ENCODE data around the gene EXOC4.

DNA sequence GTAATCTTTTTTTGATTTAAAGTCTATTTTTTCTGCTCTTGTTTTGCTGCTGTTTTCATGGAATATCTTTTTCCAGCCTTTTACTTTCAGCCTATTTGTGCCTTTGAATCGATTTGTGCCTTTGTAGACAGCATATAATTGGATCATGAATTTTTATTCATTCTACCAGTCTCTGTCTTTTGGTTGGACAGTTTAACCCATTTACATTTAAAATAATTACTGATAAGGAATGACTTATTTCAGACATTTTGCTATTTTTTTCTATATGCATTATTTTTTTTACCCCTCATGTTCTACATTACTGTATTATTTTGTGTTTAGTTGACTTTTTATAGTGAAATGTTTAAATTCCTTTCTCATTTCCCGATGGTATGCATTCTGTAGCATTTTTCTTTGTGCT is 99.6 kb downstream of the EXOC4 start:
- TF ChIP-seq, protein P1, sequence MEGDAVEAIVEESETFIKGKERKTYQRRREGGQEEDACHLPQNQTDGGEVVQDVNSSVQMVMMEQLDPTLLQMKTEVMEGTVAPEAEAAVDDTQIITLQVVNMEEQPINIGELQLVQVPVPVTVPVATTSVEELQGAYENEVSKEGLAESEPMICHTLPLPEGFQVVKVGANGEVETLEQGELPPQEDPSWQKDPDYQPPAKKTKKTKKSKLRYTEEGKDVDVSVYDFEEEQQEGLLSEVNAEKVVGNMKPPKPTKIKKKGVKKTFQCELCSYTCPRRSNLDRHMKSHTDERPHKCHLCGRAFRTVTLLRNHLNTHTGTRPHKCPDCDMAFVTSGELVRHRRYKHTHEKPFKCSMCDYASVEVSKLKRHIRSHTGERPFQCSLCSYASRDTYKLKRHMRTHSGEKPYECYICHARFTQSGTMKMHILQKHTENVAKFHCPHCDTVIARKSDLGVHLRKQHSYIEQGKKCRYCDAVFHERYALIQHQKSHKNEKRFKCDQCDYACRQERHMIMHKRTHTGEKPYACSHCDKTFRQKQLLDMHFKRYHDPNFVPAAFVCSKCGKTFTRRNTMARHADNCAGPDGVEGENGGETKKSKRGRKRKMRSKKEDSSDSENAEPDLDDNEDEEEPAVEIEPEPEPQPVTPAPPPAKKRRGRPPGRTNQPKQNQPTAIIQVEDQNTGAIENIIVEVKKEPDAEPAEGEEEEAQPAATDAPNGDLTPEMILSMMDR (conservative IDR thresholded peaks at IDR 0.05), result no peak
- no peak for TF ChIP-seq ZFX (IDR thresholded peaks at IDR 0.05)
